Erythroblast (primary cell): ENCODE data around the gene CKS1B.

Experiments used
- GATA1 ChIP-seq: IDR thresholded peaks from 2 replicates; pipeline ENCODE4 v1.6.1; 2011; ENCODE audit warnings: low read depth, mild to moderate bottlenecking, control low read depth, low read length, moderate library complexity
- POLR2A ChIP-seq: IDR thresholded peaks from 2 replicates; pipeline ENCODE4 v1.6.1; 2011; ENCODE audit warnings: mild to moderate bottlenecking, low read length

GRCh38 chr1:154969246-154969645 is 5.2 kb upstream of the CKS1B start:
- TF ChIP-seq POLR2A (no peak), GATA1 (no peak)
